DOHH2 (cell line): ENCODE measurements around the gene OCIAD2.

Experiments used
- EZH2phosphoT487 ChIP-seq: fragments of 200-600 bp; sonication (generic); IDR thresholded peaks from 2 replicates; pipeline ENCODE4 v1.6.1; 2017; ENCODE audit warnings: borderline replicate concordance, mild to moderate bottlenecking, antibody characterized with exemption, low read length, moderate library complexity, mixed read lengths
- TF ChIP-seq, protein P1 (sequence below): fragments of 200-600 bp; sonication (generic); IDR thresholded peaks from one replicate; pipeline ENCODE4 v1.5.1; 2014; ENCODE audit warnings: antibody characterized with exemption, mild to moderate bottlenecking, low read depth, low read length; ENCODE audit not compliant: poor library complexity, severe bottlenecking

DNA sequence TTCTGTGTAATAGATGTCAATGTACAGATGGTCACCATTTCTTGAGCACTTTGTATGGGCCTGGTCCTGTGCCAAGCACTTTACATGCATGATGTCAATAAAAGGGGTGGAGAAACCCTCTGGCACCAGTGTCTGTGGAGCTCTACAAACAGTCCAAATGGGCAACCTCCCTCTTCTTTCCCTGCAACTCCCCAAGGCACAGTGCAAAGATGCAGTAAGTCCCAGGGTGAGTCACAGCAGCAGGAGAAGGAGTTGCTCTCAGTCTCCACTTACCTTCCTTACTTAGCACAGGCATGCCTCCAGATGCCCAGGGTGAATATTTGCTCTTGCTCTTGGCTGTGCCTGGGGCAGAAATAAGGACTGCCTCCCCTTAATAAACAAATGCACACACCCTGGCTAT, 4.3 kb downstream of the OCIAD2 start:
- TF ChIP-seq, protein P1, sequence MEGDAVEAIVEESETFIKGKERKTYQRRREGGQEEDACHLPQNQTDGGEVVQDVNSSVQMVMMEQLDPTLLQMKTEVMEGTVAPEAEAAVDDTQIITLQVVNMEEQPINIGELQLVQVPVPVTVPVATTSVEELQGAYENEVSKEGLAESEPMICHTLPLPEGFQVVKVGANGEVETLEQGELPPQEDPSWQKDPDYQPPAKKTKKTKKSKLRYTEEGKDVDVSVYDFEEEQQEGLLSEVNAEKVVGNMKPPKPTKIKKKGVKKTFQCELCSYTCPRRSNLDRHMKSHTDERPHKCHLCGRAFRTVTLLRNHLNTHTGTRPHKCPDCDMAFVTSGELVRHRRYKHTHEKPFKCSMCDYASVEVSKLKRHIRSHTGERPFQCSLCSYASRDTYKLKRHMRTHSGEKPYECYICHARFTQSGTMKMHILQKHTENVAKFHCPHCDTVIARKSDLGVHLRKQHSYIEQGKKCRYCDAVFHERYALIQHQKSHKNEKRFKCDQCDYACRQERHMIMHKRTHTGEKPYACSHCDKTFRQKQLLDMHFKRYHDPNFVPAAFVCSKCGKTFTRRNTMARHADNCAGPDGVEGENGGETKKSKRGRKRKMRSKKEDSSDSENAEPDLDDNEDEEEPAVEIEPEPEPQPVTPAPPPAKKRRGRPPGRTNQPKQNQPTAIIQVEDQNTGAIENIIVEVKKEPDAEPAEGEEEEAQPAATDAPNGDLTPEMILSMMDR, result no peak
- no peak for TF ChIP-seq EZH2phosphoT487
